GM21717 (cell line): Measurements from ENCODE around the gene LRRC10.

Experiments used
- ATAC-seq: cut with Tn5 transposase; IDR thresholded peaks from one replicate; pipeline ENCODE4 v1.9.1; 2021; ENCODE audit warnings: mild to moderate bottlenecking, moderate library complexity; ENCODE audit not compliant: unreplicated experiment

Gene LRRC10

GRCh38 chr12:69570545-69571399 lies 39.9 kb downstream of the LRRC10 start:
- peak; percentile 76 for ATAC-seq

- no peak for ATAC-seq
Observed at GRCh38 chr12:69570000-69570516, 40.6 kb downstream of the LRRC10 start.

GRCh38 chr12:69569236-69569635 lies 41.5 kb downstream of the LRRC10 start:
- ATAC-seq = no peak

- no peak for ATAC-seq
Observed at GRCh38 chr12:69566603-69567002, 44.1 kb downstream of the LRRC10 start.

GRCh38 chr12:69563166-69563762 lies 47.4 kb downstream of the LRRC10 start:
- ATAC-seq = no peak
